GM18517 (cell line): ENCODE results near the gene NEU3.
"Not testable (repeated sequence)": the region's sequence is repeated elsewhere in the genome, so short reads cannot be mapped to it uniquely, and the experiment has no call there.

ENCODE experiments used
- ATAC-seq: cut with Tn5 transposase; IDR thresholded peaks from one replicate; pipeline ENCODE4 v1.9.1; 2021; ENCODE audit warnings: mild to moderate bottlenecking, moderate library complexity; ENCODE audit not compliant: unreplicated experiment

NEU3 gene

GRCh38 chr11:75028321-75028720 is 39.6 kb downstream of the NEU3 start:
- ATAC-seq, result no peak

- no peak for ATAC-seq
Observed at GRCh38 chr11:75028724-75029123, 40.0 kb downstream of the NEU3 start.

- ATAC-seq, result no peak
Observed at GRCh38 chr11:75029836-75030631, 41.3 kb downstream of the NEU3 start.

GRCh38 chr11:75031224-75031753 is 42.6 kb downstream of the NEU3 start:
- no peak for ATAC-seq

- no peak for ATAC-seq
Observed at GRCh38 chr11:75031771-75032549, 43.2 kb downstream of the NEU3 start.

- no peak for ATAC-seq
Observed at GRCh38 chr11:75032550-75032935, 43.8 kb downstream of the NEU3 start.

- ATAC-seq, result no peak
Observed at GRCh38 chr11:75033916-75034315, 45.2 kb downstream of the NEU3 start.

GRCh38 chr11:75035256-75035655 is 46.5 kb downstream of the NEU3 start:
- no peak for ATAC-seq

GRCh38 chr11:75035911-75036565 is 47.3 kb downstream of the NEU3 start:
- no peak for ATAC-seq

- ATAC-seq, result no peak
Observed at GRCh38 chr11:75040167-75040770, 51.5 kb downstream of the NEU3 start.

- ATAC-seq, result no peak
Observed at GRCh38 chr11:75041263-75041662, 52.5 kb downstream of the NEU3 start.

- ATAC-seq, result not testable (repeated sequence)
Observed at GRCh38 chr11:75041821-75042220, 53.1 kb downstream of the NEU3 start.

- ATAC-seq, result not testable (repeated sequence)
Observed at GRCh38 chr11:75044381-75045170, 55.8 kb downstream of the NEU3 start.

- ATAC-seq, result not testable (repeated sequence)
Observed at GRCh38 chr11:75046668-75047067, 57.9 kb downstream of the NEU3 start.

GRCh38 chr11:75047191-75047590 is 58.5 kb downstream of the NEU3 start:
- ATAC-seq, result no peak

GRCh38 chr11:75049501-75050266 is 61.0 kb downstream of the NEU3 start:
- not testable (repeated sequence) for ATAC-seq

- no peak for ATAC-seq
Observed at GRCh38 chr11:75050516-75050915, 61.8 kb downstream of the NEU3 start.

- ATAC-seq, result no peak
Observed at GRCh38 chr11:75051043-75051442, 62.3 kb downstream of the NEU3 start.

- no peak for ATAC-seq
Observed at GRCh38 chr11:75052457-75052856, 63.7 kb downstream of the NEU3 start.
